ENCODE results near the gene TEX52.

- TF ChIP-seq POLR2A (IDR thresholded peaks at IDR 0.05; ENCODE audit: control extremely low read depth in 1 of 2, low read depth in 2 of 2, low read length in 2 of 2) (no peak), JUND (IDR thresholded peaks at IDR 0.05; ENCODE audit: low read length) (no peak), CTCF (IDR thresholded peaks at IDR 0.05; ENCODE audit: control extremely low read depth in 1 of 3, insufficient read depth in 1 of 3, low read depth in 1 of 3, low read length in 3 of 3) (no peak), USF2 (IDR thresholded peaks at IDR 0.05; ENCODE audit: low read length) (no peak)
Observed at GRCh38 chr12:2833810-2834209, 23.0 kb downstream of the TEX52 start.
